D721Med (cell line): ENCODE data around the gene MRPS12.
"Not testable (repeated sequence)": the region's sequence is repeated elsewhere in the genome, so short reads cannot be mapped to it uniquely, and the experiment has no call there.

Experiments used
- DNase-seq: peaks from one replicate; pipeline ENCODE4 v3.0.0; 2011; ENCODE audit warnings: low spot score; ENCODE audit not compliant: insufficient read length
- FAIRE-seq: peaks from 2 replicates; lab custom pipeline; 2011; peaks lifted over from hg19 to GRCh38; lab: Jason Lieb, UNC
- CTCF ChIP-seq: IDR thresholded peaks from 2 replicates; pipeline ENCODE4 v1.5.1; 2012; ENCODE audit warnings: mild to moderate bottlenecking, control low read depth; ENCODE audit not compliant: insufficient read depth; ENCODE audit errors: missing control alignments

The MRPS12 gene

GRCh38 chr19:38930776-38931520, at the start of gene MRPS12:
TSS of gene MRPS12 (plus strand) at chr19:38930944. CDS start at chr19:38931295, 351 bp downstream.
- peak; percentile 60 for FAIRE-seq
- peak; percentile 94 for DNase-seq
- no peak for TF ChIP-seq CTCF

GRCh38 chr19:38883286-38883685, 47.5 kb upstream of the MRPS12 start:
- FAIRE-seq = no peak
- no peak for TF ChIP-seq CTCF
- no peak for DNase-seq

- DNase-seq, FAIRE-seq: not testable (repeated sequence)
These were observed 46.1 kb upstream of the MRPS12 start for GRCh38 chr19:38884691-38885090.

- no peak for TF ChIP-seq CTCF
- no peak for FAIRE-seq
- DNase-seq = no peak
These were observed 41.9 kb upstream of the MRPS12 start for GRCh38 chr19:38888876-38889275.

GRCh38 chr19:38889803-38890202, 40.9 kb upstream of the MRPS12 start:
- no peak for FAIRE-seq
- TF ChIP-seq CTCF = no peak
- no peak for DNase-seq

- no peak for DNase-seq
- no peak for TF ChIP-seq CTCF
- no peak for FAIRE-seq
These were observed 40.1 kb upstream of the MRPS12 start for GRCh38 chr19:38890686-38891085.

- FAIRE-seq = no peak
- DNase-seq = no peak
- TF ChIP-seq CTCF = no peak
These were observed 39.0 kb upstream of the MRPS12 start for GRCh38 chr19:38891771-38892170.
